ENCODE results near the gene WAPL. TPM values are rescaled to one million over a fixed set of nuclear protein-coding genes. Genes with fewer than 3 reads are reported as not detected.

Gene WAPL
- total and polyA plus RNA-seq, 2 of the 13 experiments (the other 11 are each of a cell fraction or from before 2014, with no cell fraction given) = 13.2 to 43.5 TPM

- in situ Hi-C loops (cut with HindIII; ENCODE audit: extremely low pct_ligation_motif_present, low pct_unique_long_range_greater_than_20kb) = no loop called here
- DNase-seq (ENCODE audit: low spot score) (no peak), ATAC-seq (no peak), FAIRE-seq (no peak)
- Histone ChIP-seq H2AFZ (ENCODE audit: low read length) (no peak overlapping the region), H3K4me1 (ENCODE audit: insufficient read depth, low read length) (no peaks in the 10 kb centered on the region), H3K4me2 (ENCODE audit: low read depth, low read length) (no peak overlapping the region), H4K20me1 (ENCODE audit: insufficient read depth, low read length) (no peaks in the 10 kb centered on the region; the same call in 1 of the 2 replicates), H3K79me2 (ENCODE audit: insufficient read depth, low read length) (peaks cover 4% of the 10 kb centered on the region), H3K9me3 (ENCODE audit: low read length) (no peaks in the 10 kb centered on the region), H3K9ac (ENCODE audit: insufficient read depth, low read depth, low read length) (no peak overlapping the region), H3K36me3 (replicated peaks in 1 of 2; ENCODE audit: control insufficient read depth in 1 of 2, insufficient read depth in 2 of 2, low read length in 2 of 2) (peaks cover 8 to 24% of the 10 kb centered on the region in 2 experiments), H3K27me3 (ENCODE audit: control insufficient read depth in 1 of 2, insufficient read depth in 2 of 2, low read length in 2 of 2) (no peaks in the 10 kb centered on the region), H3K27ac (ENCODE audit: extremely low read length, insufficient read depth, low read length) (no peak overlapping the region), H3K4me3 (replicated peaks in 1 of 3; ENCODE audit: insufficient read depth in 1 of 3, low read depth in 2 of 3, low read length in 3 of 3) (no peak overlapping the region)
- 94% methylated on average over 1 of the region's 1 CpG for WGBS (ENCODE audit: low lambda C conversion rate)
- ChIA-PET CTCF (ENCODE audit: low intra/inter-chr PET ratio, low total read pairs) (no interaction called here), POLR2A (no interaction called here)
- no peak for TF ChIP-seq ZNF121 (CRISPR knock-in tag; IDR thresholded peaks at IDR 0.05)
- no peak for TF ChIP-seq ZNF546 (CRISPR knock-in tag; conservative IDR thresholded peaks at IDR 0.05)
- TF ChIP-seq ZNF776 (CRISPR knock-in tag; IDR thresholded peaks at IDR 0.05) = no peak
- TF ChIP-seq SIX1 (CRISPR knock-in tag; IDR thresholded peaks at IDR 0.05; ENCODE audit: borderline replicate concordance) = no peak
- TF ChIP-seq, protein P1, sequence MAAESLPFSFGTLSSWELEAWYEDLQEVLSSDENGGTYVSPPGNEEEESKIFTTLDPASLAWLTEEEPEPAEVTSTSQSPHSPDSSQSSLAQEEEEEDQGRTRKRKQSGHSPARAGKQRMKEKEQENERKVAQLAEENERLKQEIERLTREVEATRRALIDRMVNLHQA (CRISPR knock-in tag; IDR thresholded peaks at IDR 0.05) = no peak
- no peak for TF ChIP-seq ZNF501 (CRISPR knock-in tag; IDR thresholded peaks at IDR 0.05)
- TF ChIP-seq CCAR2 (optimal IDR thresholded peaks at IDR 0.05; ENCODE audit: low read depth, low read length) = no peak
- no peak for TF ChIP-seq ARID5B (CRISPR knock-in tag; IDR thresholded peaks at IDR 0.05)
- TF ChIP-seq, protein P2, sequence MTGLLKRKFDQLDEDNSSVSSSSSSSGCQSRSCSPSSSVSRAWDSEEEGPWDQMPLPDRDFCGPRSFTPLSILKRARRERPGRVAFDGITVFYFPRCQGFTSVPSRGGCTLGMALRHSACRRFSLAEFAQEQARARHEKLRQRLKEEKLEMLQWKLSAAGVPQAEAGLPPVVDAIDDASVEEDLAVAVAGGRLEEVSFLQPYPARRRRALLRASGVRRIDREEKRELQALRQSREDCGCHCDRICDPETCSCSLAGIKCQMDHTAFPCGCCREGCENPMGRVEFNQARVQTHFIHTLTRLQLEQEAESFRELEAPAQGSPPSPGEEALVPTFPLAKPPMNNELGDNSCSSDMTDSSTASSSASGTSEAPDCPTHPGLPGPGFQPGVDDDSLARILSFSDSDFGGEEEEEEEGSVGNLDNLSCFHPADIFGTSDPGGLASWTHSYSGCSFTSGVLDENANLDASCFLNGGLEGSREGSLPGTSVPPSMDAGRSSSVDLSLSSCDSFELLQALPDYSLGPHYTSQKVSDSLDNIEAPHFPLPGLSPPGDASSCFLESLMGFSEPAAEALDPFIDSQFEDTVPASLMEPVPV (CRISPR knock-in tag; IDR thresholded peaks at IDR 0.05) = no peak
- intact Hi-C loops (cut with micrococcal nuclease; ENCODE audit: unreplicated experiment) = no loop called here
- BruUV-seq (replicated peaks) = no TSS peak
These were observed 39.8 kb downstream of the WAPL start for GRCh38 chr10:86481761-86482160.
